M059J (cell line): Measurements from ENCODE around the gene OR13C4. TPM values are rescaled to one million over a fixed set of nuclear protein-coding genes. Genes with fewer than 3 reads are reported as not detected.
"Not testable (repeated sequence)": the region's sequence is repeated elsewhere in the genome, so short reads cannot be mapped to it uniquely, and the experiment has no call there.

Experiments
- DNase-seq: peaks from one replicate; pipeline ENCODE4 v3.0.0-alpha.2; 2012; ENCODE audit warnings: low read depth
- total RNA-seq: library from RNA; depleted of rRNA; stranded (reverse); fragments of >200 nt; shearing (Covaris generic); gene quantifications from 2 replicates; pipeline ENCODE4 v1.2.3, GENCODE V29; 2014; rRNA removed

OR13C4 gene
- total RNA-seq = not detected in 2 replicates

GRCh38 chr9:104527109-104527508, at the start of gene OR13C4:
TSS of gene OR13C4 (minus strand) at chr9:104527209. CDS start at chr9:104527209, 0 bp downstream.
- no peak for DNase-seq

DNA sequence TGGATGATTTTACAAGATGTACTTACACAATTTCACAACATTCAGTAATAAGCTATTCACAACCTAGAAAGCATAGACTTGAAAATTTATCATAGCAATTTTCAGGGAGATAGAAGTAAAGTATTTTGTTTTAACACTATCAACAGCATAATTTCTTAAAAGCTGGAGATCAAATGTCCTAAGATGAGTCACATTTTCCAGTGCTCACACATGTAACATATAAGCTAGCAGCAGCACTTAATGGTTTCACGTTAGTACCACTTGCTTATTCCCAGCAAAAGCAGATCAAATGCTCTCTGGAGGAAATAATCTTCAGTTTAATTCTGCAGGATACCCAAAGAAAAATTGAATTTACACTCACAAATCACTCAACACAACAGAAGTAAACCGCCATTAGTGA, 48.4 kb upstream of the OR13C4 start:
- DNase-seq = no peak

GRCh38 chr9:104572612-104573011, 45.6 kb upstream of the OR13C4 start:
- no peak for DNase-seq

DNA sequence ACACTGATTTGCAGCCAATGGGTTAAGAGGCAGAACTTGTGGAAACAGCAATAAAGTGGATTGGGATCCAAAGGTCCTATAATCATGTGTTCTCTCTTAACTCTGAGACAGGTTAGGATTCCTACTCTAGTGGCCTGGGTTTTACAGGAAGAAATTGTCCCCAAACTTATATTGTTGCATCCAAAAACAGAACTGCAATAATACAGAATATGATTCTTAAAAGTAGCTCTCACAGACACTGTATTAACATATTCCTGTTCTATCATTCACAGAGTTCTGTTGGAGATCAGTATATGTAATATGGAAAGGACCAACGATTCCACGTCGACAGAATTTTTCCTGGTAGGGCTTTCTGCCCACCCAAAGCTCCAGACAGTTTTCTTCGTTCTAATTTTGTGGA, 41.9 kb upstream of the OR13C4 start, which contains the start of gene OR13C8:
Gene OR13C8 (plus strand): TSS at position 301 of the 400 bp plus-strand sequence. CDS start 0 bp downstream, at position 301.
- DNase-seq = no peak

DNA sequence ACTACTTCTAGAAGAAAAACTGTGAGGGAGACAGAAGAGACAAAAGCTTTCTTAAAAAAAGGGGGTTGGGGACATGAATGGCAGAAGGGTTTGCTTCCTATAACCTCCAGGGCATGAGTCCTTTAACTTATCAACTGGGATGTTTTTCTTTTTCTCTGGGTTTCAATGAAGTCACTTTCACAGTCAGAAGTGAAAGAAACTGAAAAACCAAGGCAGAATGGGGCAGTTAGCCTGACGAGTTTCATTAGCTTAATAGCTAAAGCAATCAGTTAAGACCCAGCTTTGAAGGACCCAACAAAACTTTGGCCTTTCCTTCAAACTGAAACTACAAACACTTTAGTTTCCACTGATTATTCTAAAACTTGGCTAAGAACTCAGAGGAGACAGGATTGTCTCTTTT, 37.3 kb upstream of the OR13C4 start:
- DNase-seq = no peak

- no peak for DNase-seq
These were observed 30.0 kb upstream of the OR13C4 start for GRCh38 chr9:104556830-104557634.

DNA sequence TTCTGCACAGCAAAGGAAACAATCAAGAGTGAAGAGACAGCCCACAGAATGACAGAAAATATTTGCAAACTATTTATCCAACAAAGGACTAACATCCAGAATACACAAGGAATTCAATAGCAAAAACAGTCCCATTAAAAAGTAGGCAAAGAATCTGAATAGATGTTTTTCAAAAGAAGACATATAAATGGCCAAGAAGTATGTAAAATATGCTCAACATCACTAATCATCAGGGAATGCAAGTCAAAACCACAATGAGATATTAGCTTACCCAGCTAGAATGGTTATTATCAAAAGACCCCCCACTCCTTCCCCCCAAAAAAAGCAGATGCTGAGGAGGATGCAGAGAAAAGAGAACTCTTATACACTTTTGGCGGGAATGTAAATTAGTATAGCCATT, 28.5 kb upstream of the OR13C4 start:
- DNase-seq = no peak

GRCh38 chr9:104553261-104553660, 26.3 kb upstream of the OR13C4 start:
- DNase-seq = peak; percentile 2

DNA sequence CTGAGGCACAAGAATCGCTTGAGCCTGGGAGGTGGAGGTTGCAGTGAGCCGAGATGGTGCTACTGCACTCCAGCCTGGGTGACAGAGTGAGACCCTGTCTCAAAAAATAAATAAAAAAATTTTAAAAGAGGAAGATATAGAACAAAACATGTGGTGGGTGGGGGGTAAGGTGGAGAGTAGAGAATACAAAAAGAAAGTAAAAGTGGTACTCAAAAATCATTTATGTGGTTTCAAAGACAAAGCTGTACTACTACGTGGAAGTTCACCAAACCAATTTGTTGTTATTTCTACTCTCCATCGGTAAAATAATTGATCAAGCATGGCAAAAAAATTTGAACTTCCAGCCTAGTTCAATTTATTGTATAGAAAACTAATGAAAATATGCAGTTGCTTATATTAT, 17.6 kb upstream of the OR13C4 start:
- DNase-seq = no peak

GRCh38 chr9:104539275-104539674, 12.3 kb upstream of the OR13C4 start:
- DNase-seq = no peak

DNA sequence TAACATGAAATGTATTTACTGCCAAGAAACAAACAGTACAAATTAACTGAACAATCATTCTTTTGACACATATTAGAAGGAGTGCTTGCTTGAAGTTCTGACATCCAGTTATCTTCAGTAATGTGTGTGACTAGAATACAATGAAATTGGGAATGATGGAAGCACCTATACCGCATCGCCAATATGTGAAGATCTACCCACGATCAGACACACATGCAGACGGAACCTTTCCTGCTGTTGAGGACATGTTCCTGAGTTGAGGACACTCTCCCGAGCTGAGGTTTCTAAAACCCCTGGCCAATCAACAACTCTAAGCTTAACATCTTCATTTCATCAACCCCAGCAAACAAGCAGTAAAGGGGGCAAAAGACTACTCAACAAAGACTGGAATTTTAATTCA, 9.7 kb upstream of the OR13C4 start, which contains the start of gene OR13C3:
Gene OR13C3 (minus strand): TSS at position 101 of the 400 bp plus-strand sequence. CDS start 133 bp downstream, outside the sequence.
- DNase-seq = no peak

GRCh38 chr9:104520241-104520640, 6.8 kb downstream of the OR13C4 start:
- not testable (repeated sequence) for DNase-seq

GRCh38 chr9:104514901-104515300, 12.1 kb downstream of the OR13C4 start:
- DNase-seq = no peak

DNA sequence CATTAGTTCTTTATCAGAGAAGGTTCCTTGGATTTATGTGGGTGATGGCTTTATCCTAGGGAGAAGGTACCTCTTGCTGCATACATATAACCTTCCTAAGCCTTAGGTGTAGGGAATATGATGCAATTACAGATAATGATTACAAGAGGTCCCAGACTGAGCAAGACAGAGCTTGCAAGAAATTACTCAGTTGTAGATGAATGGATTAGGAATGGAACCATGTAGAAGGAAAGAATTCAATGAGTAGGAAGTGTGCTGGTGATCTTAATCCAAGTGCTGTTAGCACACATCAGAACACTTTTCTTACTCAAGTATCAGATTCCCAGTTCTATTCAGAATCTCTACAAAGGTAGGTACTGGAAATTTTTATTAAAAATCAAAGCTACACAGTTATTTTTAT, 20.4 kb downstream of the OR13C4 start:
- DNase-seq = no peak

DNA sequence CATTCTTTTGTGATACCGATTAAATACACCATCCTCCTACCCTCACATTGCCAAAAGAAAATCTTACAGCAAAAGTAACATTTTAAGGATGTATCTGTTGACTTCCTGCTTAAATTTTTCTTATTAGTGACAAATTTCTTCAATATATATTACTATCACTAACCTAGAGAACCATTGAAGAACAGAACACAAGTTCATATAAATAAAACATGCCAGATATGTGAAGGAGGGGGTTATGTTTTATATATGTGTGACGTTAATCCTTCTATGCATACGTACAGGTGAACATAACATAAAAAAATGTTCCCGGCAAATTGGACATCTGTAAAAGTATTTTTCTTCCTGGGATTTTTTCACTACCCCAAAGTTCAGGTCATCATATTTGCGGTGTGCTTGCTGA, 23.0 kb downstream of the OR13C4 start, which contains the start of gene OR13F1:
Gene OR13F1 (plus strand): TSS at position 301 of the 400 bp plus-strand sequence. CDS start 0 bp downstream, at position 301.
- DNase-seq = no peak

DNA sequence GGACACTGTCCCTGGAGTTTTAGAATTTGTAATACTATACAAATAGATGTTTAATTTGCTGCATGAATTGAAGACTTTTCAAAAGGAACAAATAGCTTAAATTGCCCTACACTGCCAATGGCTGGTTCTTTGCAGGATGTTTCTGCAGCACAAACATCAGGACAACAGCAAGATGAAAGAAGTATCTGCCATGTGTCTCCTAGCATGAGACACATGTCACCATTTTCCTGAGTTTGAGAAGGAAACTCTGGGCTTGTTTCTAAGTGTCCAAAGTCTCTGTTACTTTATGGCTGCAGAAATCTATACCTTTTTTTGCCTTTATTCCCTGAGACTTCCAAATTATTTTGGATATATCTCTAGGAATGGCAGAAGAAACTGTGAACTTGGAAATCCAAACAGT, 23.6 kb downstream of the OR13C4 start:
- DNase-seq = no peak

DNA sequence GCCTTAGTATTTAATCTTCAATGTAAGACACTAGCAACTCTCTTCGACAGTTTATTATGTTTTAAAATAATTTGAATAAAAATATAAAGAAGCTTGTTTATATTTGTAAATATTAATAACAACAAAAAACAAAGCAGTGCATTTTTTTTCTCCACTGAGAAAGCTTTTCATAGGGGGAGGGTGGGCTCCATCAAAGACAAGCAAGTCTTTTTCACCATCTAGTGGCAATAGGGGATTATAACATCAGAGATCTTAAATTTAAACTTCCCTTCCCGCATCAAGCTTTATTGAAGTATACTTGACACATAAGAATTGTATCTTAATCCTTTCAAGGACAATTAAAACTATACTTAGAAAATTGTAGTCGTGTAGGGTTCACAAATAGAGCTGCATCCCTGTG, 32.2 kb downstream of the OR13C4 start:
- DNase-seq = no peak

DNA sequence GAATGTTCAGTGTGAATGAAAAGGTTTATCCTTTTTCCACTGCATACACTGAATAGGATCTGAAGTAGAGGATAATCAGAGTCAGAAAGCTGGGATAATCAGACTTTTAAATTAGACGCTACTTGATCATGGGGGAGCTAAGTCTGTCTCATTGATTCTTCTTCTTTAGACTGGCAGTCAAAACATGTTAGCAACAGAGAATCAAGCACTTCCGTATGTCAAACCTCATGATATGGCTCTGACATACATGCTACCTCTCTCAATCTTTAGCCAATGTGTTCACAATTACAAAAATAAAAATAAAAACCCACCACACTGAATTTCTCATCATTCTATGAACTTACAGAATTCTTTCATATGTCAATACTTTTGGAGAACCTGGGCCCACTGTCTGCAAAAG, 42.0 kb downstream of the OR13C4 start:
- no peak for DNase-seq

- DNase-seq = no peak
These were observed 44.0 kb downstream of the OR13C4 start for GRCh38 chr9:104482921-104483570.
